Inferior parietal cortex (tissue), 1 donor: ENCODE measurements around the gene SLC27A2.
A peak's percentile ranks its signal among the peaks of the same experiment; 100 is the strongest.
"Not testable (repeated sequence)": the region's sequence is repeated elsewhere in the genome, so short reads cannot be mapped to it uniquely, and the experiment has no call there.

Experiments used
- DNase-seq: peaks from one replicate; pipeline ENCODE4 v3.0.0-alpha.2; 2016; ENCODE audit errors: extremely low spot score

The SLC27A2 gene

DNA sequence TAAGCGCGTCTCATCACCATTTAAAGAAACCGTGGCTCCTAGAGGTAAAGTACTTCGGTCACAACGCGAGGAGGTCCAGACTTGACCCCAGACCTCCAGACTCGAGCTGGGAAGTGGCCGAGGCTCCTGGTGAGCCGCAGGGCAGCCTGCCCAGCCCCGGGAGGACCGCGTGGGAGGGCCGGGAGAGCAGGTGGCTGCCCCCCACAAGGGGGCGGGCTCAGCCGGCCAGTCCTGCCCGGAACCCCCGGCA is at the start of gene SLC27A2:
Gene SLC27A2 (plus strand): TSS at position 228 of the 250 bp plus-strand sequence. CDS start 232 bp downstream, outside the sequence.
- peak; percentile 4 for DNase-seq

- not testable (repeated sequence) for DNase-seq
Measured at GRCh38 chr15:50132251-50132984, 49.6 kb upstream of the SLC27A2 start.

DNA sequence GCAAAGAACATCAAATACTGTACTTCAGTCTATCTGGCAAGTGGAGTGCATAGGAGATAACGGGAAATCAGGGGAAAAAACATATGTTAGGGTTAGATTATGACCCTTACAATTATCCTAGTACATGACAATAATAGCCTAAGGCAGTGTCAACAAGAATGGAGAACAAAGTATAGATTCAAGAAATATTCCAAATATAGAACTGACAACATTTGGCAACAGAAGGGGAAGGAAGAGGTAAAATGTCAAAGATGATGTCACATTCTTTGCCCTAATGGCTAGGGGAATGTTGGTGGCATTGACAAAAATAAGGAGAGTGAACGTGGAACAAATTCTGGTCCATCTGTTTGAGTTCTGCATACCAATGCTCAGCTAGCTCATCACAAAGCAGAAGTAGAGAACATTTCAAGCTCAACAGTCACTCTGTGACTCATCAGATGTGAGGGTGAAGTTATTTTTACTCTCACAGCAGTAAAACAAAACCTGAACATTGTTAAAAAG is 47.4 kb upstream of the SLC27A2 start:
- DNase-seq: peak; percentile 49

DNA sequence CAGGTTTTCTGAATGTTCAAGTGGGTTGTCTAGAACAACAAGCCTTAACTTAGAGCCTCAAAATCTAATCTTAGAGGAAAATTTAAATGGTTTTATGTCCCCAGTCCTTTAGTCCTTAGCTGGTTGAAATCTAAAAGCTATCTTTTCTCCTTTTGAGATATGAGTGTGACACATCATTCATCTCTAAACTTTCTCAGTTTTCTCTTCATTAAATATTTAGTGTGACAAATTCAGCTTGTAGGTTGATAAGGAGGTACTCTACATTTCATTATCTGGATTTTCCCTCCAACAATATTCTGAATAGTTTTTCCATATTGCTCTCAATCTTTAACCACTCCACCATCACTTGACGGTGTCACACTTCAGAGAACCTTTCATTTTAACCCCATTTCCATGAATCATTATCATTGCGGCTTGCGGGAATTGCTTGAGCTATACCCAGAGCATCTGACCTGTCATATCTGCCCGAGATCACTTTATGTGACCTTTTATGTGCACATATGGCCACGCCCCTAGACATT is 46.9 kb upstream of the SLC27A2 start:
- DNase-seq: no peak

GRCh38 chr15:50137330-50137761 is 44.6 kb upstream of the SLC27A2 start:
- no peak for DNase-seq

GRCh38 chr15:50137893-50138292 is 44.1 kb upstream of the SLC27A2 start:
- no peak for DNase-seq

DNA sequence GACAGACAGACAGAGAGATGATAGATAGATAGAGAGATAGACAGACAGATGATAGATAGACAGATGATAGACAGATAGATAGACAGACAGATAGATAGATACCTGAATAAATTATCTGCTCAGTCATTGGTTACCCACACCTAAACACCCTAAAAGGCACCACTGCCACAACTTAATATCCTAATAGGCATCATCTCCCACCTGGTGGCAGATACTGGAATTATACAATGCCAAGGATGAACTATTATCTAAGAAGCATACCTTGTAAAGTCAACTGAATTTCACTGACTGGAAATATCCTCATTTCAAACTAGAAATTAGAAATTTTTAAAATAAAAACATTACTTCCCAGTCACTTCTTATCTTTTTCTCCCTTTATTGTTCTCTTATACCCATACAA is 43.6 kb upstream of the SLC27A2 start:
- no peak for DNase-seq

- DNase-seq: no peak
Measured at GRCh38 chr15:50140098-50140497, 41.9 kb upstream of the SLC27A2 start.

DNA sequence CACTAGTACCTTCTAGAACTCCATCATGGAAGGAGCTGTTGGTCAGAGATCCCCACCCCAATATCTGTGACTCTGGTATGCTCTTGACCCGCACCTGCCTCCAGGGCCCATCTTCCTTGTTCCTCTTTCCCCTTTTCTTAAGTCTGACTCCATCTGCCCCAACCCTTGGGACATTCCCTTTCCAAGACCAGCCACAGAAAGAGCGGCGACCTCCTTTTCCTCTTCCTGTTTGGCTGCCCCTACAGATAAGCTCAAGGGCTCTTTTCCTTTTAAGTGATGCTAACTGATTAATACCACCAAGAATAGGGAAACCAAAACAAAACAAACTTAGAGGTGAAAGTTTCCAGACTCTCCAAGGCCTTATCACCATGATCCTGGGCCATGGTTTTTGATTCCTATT is 41.0 kb upstream of the SLC27A2 start:
- DNase-seq: no peak

DNA sequence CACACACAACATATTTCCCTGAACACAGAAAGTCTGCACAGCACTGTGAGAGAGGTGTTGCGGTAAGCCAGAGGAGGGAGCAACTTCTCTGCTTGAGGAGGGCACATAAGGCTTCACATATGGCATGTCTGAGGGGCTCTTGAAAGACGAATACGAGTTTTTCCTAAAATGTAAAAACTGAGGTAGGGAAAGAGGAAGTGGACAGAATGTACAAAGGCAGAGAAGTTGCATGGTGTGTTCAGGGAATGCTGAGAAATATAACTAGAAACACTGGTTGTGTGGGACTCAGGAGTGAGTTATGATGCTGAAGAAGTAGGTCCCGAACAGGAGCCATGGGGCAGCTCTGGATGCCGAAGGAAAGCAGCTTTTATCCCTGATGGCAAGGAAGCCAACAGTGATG is 40.1 kb upstream of the SLC27A2 start:
- DNase-seq: no peak

GRCh38 chr15:50143255-50143860 is 38.6 kb upstream of the SLC27A2 start:
- DNase-seq: no peak

DNA sequence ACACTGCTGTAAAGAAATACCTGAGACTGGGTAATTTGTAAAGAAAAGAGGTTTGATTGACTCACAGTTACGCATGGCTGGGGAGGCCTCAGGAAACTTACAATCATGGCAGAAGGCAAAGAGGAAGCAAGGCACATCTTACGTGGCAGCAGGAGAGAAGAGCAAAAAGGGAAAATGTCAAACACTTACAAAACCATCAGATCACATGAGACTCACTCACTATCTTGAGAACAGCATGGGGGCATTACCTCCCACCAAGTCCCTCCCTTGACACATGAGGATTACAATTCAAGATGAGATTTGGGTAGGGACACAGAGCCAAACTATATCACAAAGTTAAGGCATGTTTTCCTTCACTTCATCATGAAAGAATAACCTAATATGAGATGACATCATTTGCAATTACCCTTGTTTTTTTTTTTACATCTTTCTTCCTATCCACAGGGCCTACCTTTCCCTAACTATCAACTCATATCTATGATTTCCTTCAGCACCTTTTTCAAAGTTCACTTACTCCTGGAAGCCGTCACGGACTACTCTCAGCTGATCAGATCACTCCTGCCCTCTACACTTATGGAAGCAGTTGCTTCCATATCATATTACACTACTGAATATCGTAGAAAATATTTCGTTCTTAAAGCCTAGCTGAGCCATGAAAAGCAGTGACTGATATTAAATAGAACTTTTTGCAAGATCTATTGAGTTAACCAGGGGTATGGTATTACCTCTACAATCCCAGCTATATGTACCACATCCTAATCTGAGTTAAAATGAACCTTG is 37.5 kb upstream of the SLC27A2 start:
- DNase-seq: no peak

- peak; percentile 90 for DNase-seq
Measured at GRCh38 chr15:50145451-50145872, 36.5 kb upstream of the SLC27A2 start.

DNA sequence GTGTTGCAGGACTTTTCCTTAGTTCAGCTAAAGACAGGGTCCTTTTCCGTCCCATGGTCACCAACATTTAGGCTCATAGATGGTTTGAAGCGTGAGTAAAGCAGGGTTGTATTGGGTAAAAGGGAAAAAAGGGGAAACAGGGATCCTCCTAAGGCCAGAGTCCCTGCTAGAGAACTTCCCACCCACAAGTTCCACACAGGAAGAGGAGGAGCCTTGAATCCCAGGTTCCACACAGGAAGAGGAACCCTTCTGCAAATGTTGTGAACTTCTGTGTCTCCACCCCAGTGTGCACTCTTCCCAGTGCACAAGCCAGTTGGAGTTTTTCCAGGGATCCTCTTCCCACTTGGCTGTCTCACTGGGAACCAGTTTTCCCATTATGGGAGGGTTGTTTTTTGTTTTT is 35.4 kb upstream of the SLC27A2 start:
- no peak for DNase-seq

GRCh38 chr15:50148362-50148963 is 33.5 kb upstream of the SLC27A2 start:
- DNase-seq: no peak

DNA sequence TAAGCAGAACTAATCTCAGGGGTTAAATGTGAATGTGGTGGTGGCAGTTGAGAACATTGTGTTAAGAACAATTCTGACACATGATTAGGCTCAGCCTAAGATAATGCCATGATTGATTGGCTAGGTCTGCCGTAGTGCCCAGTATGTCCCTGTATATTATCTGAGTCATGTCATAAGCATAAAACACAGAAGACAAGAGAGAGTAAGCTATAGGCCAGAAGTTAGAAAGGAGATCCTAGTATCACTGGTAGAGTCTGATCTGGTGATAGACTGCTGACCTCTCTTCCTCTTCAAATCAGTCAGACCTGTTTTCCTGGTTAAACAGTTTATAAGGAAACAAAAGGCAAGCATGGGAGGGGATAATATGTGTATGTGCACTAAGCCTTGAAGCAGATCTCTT is 32.9 kb upstream of the SLC27A2 start:
- no peak for DNase-seq

DNA sequence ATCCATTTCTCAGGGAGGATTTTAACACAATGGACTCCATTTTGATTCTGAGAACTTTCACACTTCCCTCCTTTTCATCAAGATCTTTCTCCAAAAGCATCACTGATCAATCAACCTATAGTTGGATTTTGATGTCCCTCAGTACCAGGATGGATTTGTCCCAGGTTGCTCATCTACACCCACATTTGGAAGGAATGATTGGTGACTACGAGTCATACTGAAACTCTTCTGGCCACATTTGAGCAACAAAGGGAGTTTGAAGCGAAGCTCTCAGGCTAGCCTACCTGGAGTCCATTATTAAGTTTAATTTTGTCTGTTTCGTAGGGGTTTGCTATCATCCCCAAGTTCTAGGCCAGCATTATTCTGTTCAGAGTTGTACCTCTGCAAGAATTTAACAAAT is 31.6 kb upstream of the SLC27A2 start:
- DNase-seq: no peak

- no peak for DNase-seq
Measured at GRCh38 chr15:50150851-50151250, 31.1 kb upstream of the SLC27A2 start.

DNA sequence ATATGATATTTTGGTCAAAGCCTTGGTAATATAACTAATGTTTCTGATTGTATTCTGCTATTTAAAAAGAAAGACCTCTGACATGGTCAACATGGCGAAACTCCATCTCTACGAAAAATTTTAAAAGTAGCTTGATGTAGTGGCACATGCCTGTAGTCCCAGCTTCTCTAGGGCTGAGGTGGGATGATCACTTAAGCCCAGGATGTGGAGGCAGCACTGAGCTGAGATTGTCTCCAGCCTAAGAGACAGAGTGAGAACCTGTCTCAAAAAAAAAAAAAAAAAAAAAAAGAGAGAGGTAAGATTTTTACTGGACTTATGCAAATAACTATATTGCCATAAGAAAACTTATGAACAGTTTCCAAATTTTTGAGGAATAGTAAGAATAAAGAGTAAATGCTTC is 30.5 kb upstream of the SLC27A2 start:
- no peak for DNase-seq

DNA sequence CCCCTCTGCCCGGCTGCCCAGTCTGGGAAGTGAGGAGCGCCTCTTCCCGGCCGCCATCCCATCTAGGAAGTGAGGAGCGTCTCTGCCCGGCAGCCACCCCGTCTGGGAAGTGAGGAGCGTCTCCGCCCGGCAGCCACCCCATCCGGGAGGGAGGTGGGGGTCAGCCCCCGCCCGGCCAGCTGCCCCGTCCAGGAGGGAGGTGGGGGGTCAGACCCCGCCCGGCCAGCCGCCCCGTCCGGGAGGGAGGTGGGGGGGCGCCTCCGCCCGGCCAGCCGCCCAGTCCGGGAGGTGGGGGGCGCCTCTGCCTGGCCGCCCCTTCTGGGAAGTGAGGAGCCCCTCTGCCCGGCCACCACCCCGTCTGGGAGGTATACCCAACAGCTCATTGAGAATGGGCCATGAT is 23.8 kb upstream of the SLC27A2 start:
- not testable (repeated sequence) for DNase-seq

GRCh38 chr15:50162969-50163718 is 18.9 kb upstream of the SLC27A2 start:
- no peak for DNase-seq
